Osteocyte (in vitro differentiated cells): ENCODE results near the gene KRT36. TPM values are rescaled to one million over a fixed set of nuclear protein-coding genes. Genes with fewer than 3 reads are reported as not detected.

ENCODE experiments used
- DNase-seq: peaks from one replicate; pipeline ENCODE4 v3.0.0; 2021; ENCODE audit warnings: mixed read lengths; ENCODE audit not compliant: unreplicated experiment; ENCODE audit errors: extremely low spot score
- H3K27ac Mint-ChIP-seq: one replicate; pipeline ENCODE4 v1.8.0; 2021; ENCODE audit warnings: mild to moderate bottlenecking, mixed read lengths; ENCODE audit not compliant: unreplicated experiment
- H3K27me3 Mint-ChIP-seq: one replicate; pipeline ENCODE4 v1.8.0; 2021; ENCODE audit warnings: mixed read lengths; ENCODE audit not compliant: unreplicated experiment
- H3K36me3 Mint-ChIP-seq: one replicate; pipeline ENCODE4 v1.8.0; 2021; ENCODE audit warnings: mixed read lengths; ENCODE audit not compliant: unreplicated experiment
- H3K4me1 Mint-ChIP-seq: one replicate; pipeline ENCODE4 v1.8.0; 2021; ENCODE audit warnings: mixed read lengths; ENCODE audit not compliant: unreplicated experiment
- H3K4me3 Mint-ChIP-seq: one replicate; pipeline ENCODE4 v1.8.0; 2021; ENCODE audit warnings: mild to moderate bottlenecking, moderate library complexity, mixed read lengths; ENCODE audit not compliant: unreplicated experiment
- H3K9me3 Mint-ChIP-seq: one replicate; pipeline ENCODE4 v1.8.0; 2021; ENCODE audit warnings: mixed read lengths; ENCODE audit not compliant: unreplicated experiment
- CTCF ChIP-seq: fragments of 200-600 bp; sonication (generic); IDR thresholded peaks from 2 replicates; pipeline ENCODE4 v1.5.0; 2021; ENCODE audit warnings: antibody characterized with exemption, mild to moderate bottlenecking, moderate library complexity
- total RNA-seq: library from RNA; stranded (reverse); gene quantifications from 2 replicates; pipeline ENCODE4 v1.2.1, GENCODE V29; 2021

Gene KRT36
- total RNA-seq, 1 donor from 2014 or later: not detected

- TF ChIP-seq CTCF: no peak
- no peaks in the 10 kb centered on the region for H3K9me3 Mint-ChIP-seq
- H3K36me3 Mint-ChIP-seq: no peaks in the 10 kb centered on the region
- DNase-seq: no peak
- no peak overlapping the region for H3K27ac Mint-ChIP-seq
- H3K4me3 Mint-ChIP-seq: no peak overlapping the region
- H3K4me1 Mint-ChIP-seq: no peaks in the 10 kb centered on the region
- no peaks in the 10 kb centered on the region for H3K27me3 Mint-ChIP-seq
Observed at GRCh38 chr17:41507315-41507880, 17.7 kb upstream of the KRT36 start.

DNA sequence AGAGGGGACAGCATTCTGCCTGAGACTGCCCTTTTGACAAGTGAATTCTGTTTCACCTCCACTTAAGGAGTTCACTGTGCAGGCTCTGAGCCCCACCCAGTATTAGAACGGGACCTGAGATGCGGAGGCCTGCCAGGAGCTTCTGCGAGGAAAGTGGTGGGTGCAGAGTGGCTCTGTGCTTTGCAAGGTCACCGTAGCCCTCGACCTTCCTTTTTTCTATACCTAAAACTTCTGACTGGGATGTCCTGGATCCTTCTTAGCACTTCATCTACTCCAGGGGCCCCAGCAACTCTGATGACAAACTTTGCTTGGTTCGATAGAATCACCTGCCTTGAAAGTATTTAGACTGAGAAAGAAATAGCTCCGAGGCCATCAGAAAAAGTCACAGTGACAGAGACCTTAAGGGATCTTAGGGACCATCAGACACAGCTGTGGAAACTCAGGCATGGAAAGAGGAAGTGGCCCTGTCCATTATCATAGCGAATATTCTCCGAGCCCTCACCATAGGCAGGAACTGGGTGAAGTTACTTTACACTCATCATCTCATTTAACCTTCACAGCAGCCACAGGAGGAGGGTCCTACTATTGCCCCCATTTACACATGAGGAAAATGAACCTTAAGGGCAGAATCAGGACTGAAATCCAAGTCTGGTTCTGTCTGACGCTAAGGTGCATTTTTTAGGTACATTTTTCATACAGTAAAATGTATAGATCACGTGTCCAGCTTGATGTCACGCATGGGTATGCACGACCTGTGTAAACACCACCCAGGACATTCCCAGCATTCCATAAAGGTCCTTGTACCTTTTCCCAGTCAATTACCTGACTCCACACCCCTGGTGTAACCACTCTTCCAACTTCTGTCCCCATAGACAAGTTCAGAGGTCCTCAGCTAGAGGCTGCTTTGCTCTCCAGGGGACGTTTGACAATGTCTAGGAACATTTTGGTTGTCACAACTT lies 16.4 kb upstream of the KRT36 start:
- Mint-ChIP-seq H3K9me3 (no peaks in the 10 kb centered on the region), H3K27ac (no peak overlapping the region), H3K4me3 (no peak overlapping the region), H3K4me1 (no peaks in the 10 kb centered on the region), H3K36me3 (no peaks in the 10 kb centered on the region), H3K27me3 (no peaks in the 10 kb centered on the region)
- no peak for TF ChIP-seq CTCF
- no peak for DNase-seq

- Mint-ChIP-seq H3K36me3 (no peaks in the 10 kb centered on the region), H3K9me3 (no peaks in the 10 kb centered on the region), H3K4me3 (no peak within 1 kb of the TSS), H3K27me3 (no peaks in the 10 kb centered on the region), H3K27ac (no peak within 1 kb of the TSS), H3K4me1 (no peaks in the 10 kb centered on the region)
- TF ChIP-seq CTCF: no peak
- no peak for DNase-seq
Observed at GRCh38 chr17:41505007-41505808, 15.5 kb upstream of the KRT36 start, which contains the start of gene KRT13. Gene KRT13, minus strand, starts transcription at chr17:41505612. Its CDS starts 62 bp downstream, at chr17:41505550.

GRCh38 chr17:41504246-41504977 lies 14.7 kb upstream of the KRT36 start:
- Mint-ChIP-seq H3K27me3 (no peaks in the 10 kb centered on the region), H3K36me3 (no peaks in the 10 kb centered on the region), H3K4me1 (peaks cover 3% of the 10 kb centered on the region), H3K9me3 (no peaks in the 10 kb centered on the region), H3K27ac (no peak overlapping the region), H3K4me3 (no peak overlapping the region)
- DNase-seq: no peak
- TF ChIP-seq CTCF: no peak
